Keratinocyte (primary cell): ENCODE measurements around the gene HOMER1. TPM values are rescaled to one million over a fixed set of nuclear protein-coding genes. Genes with fewer than 3 reads are reported as not detected.

Source experiments
- DNase-seq: peaks from one replicate; pipeline ENCODE4 v3.0.0-alpha.2; 2011; ENCODE audit warnings: low read depth, missing footprints, low spot score
- FAIRE-seq: peaks from 2 replicates; lab custom pipeline; 2011; peaks lifted over from hg19 to GRCh38; lab: Jason Lieb, UNC
- H2AFZ ChIP-seq: 2 replicates; pipeline ENCODE4 v1.6.0; 2012; ENCODE audit warnings: low read length, control low read depth, inconsistent platforms; ENCODE audit not compliant: control insufficient read depth
- H3K27ac ChIP-seq: 2 replicates; pipeline ENCODE4 v1.5.1; 2011; ENCODE audit warnings: low read length; ENCODE audit not compliant: control insufficient read depth, insufficient read depth
- H3K27me3 ChIP-seq: 3 replicates; pipeline ENCODE4 v1.6.0; 2011; ENCODE audit warnings: low read length; ENCODE audit not compliant: control insufficient read depth, insufficient read depth; ENCODE audit errors: extremely low read depth
- H3K36me3 ChIP-seq, 2 experiments: 2 replicates in 1 of 2; 3 replicates in 1 of 2; pipeline ENCODE4 v1.5.1; 2011; ENCODE audit warnings: low read length in 2 of 2, mild to moderate bottlenecking in 1 of 2; ENCODE audit not compliant: control insufficient read depth in 2 of 2, insufficient read depth in 2 of 2; ENCODE audit errors: extremely low read depth in 1 of 2
- H3K4me1 ChIP-seq: 3 replicates; pipeline ENCODE4 v1.5.1; 2011; ENCODE audit warnings: low read length; ENCODE audit not compliant: control insufficient read depth, insufficient read depth; ENCODE audit errors: extremely low read depth
- H3K4me2 ChIP-seq: 3 replicates; pipeline ENCODE4 v1.6.0; 2011; ENCODE audit warnings: low read depth, low read length; ENCODE audit not compliant: control insufficient read depth, insufficient read depth; ENCODE audit errors: extremely low read depth
- H3K4me3 ChIP-seq, 3 experiments: fragments of 200-600 bp in 1 of 3; sonication (generic) in 1 of 3; 2 replicates in 2 of 3; 3 replicates in 1 of 3; pipeline ENCODE4 v1.5.1; 2011 to 2016; ENCODE audit warnings: low read length in 3 of 3, mild to moderate bottlenecking in 3 of 3, control low read depth in 2 of 3, inconsistent platforms in 1 of 3, low read depth in 1 of 3, mixed read lengths in 1 of 3, mixed run types in 1 of 3, moderate library complexity in 1 of 3; ENCODE audit not compliant: control insufficient read depth in 2 of 3, insufficient read depth in 2 of 3; ENCODE audit errors: extremely low read depth in 1 of 3
- H3K79me2 ChIP-seq: 2 replicates; pipeline ENCODE4 v1.6.0; 2012; ENCODE audit warnings: low read length; ENCODE audit not compliant: control insufficient read depth, insufficient read depth
- H3K9ac ChIP-seq: 3 replicates; pipeline ENCODE4 v1.6.0; 2011; ENCODE audit warnings: low read length; ENCODE audit not compliant: control insufficient read depth, insufficient read depth; ENCODE audit errors: extremely low read depth
- H3K9me1 ChIP-seq: 3 replicates; pipeline ENCODE4 v1.6.0; 2011; ENCODE audit warnings: low read length; ENCODE audit not compliant: control insufficient read depth, insufficient read depth; ENCODE audit errors: extremely low read depth
- H3K9me3 ChIP-seq: 2 replicates; pipeline ENCODE4 v1.5.1; 2012; ENCODE audit warnings: low read depth, low read length; ENCODE audit not compliant: control insufficient read depth
- H4K20me1 ChIP-seq: 3 replicates; pipeline ENCODE4 v1.6.0; 2011; ENCODE audit warnings: low read length; ENCODE audit not compliant: control insufficient read depth, insufficient read depth; ENCODE audit errors: extremely low read depth
- EZH2 ChIP-seq: IDR thresholded peaks from one replicate; pipeline ENCODE4 v1.6.1; 2012; ENCODE audit warnings: inconsistent platforms, mild to moderate bottlenecking, low read length, moderate library complexity
- dilution Hi-C: fragments of 300-500 bp; cut with MboI; formaldehyde crosslinking; loops from one replicate; pipeline ENCODE4 v1.7.0; 2020; ENCODE audit warnings: low sequenced_read_pairs; ENCODE audit not compliant: extremely low pct_ligation_motif_present
- polyA plus RNA-seq, 5 experiments: library from polyadenylated mRNA; depleted of rRNA in 3 of 5; stranded (reverse) in 3 of 5; stranded (forward) in 1 of 5; unstranded in 1 of 5; fragments of >200 nt; gene quantifications; 1 replicate in 1 of 5; 2 replicates in 3 of 5; 3 replicates in 1 of 5; pipeline versions ENCODE4 v1.2.1 to v1.2.3, GENCODE V29; 2011 to 2012; ENCODE audit warnings: missing spikeins in 2 of 5, low read depth in 1 of 5, low replicate concordance in 1 of 5
- TF ChIP-seq, protein P1 (sequence below), 3 experiments: IDR thresholded peaks in 1 of 3; conservative IDR thresholded peaks in 1 of 3; optimal IDR thresholded peaks in 1 of 3; 2 replicates in 2 of 3; 3 replicates in 1 of 3; pipeline versions ENCODE3 to v1.5.1; 2011; ENCODE audit warnings: low read length in 3 of 3, mild to moderate bottlenecking in 3 of 3, moderate library complexity in 2 of 3, control low read depth in 1 of 3, inconsistent platforms in 1 of 3; ENCODE audit not compliant: insufficient read depth in 2 of 3; ENCODE audit errors: extremely low read depth in 1 of 3

The HOMER1 gene
- polyA plus RNA-seq, 1 donor (not counting 4 experiments of a cell fraction or from before 2014, with no cell fraction given) = 6.5 TPM

DNA sequence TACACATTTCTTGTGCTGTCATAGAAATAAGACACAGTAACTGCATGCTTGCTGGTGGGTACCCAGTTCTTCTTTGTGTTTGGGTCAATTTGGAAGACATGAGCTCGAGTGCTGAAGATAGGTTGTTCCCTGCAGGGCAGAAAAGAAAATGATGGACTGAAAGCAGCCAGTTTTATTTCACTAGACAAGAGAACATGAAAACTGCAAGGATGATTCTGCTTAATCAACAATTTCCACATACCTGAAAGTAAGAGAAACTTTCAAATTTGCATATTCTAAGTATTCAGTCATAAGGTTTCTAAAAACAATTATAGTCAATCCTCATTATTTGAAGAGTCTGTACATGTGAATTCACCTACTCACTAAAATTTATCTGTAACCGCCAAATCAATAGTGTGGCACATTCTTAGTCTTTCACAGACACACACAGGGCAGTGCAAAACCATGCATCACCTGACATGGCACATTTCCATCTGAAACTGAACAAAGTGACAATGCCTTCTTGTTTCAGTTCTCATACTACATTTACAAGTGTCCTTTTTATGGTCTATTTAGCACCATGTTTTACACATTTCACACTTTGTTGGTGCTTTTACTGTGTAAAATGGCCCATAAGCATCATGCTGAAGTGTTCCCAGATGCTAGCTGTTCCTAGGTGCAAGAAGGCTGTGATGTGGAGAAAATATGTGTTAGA, 56.9 kb downstream of the HOMER1 start:
- no peak for FAIRE-seq
- DNase-seq = no peak
- no peaks in the 10 kb centered on the region for H3K27me3 ChIP-seq
- no peak overlapping the region for H3K4me2 ChIP-seq
- H3K4me1 ChIP-seq = no peaks in the 10 kb centered on the region
- TF ChIP-seq, protein P1, sequence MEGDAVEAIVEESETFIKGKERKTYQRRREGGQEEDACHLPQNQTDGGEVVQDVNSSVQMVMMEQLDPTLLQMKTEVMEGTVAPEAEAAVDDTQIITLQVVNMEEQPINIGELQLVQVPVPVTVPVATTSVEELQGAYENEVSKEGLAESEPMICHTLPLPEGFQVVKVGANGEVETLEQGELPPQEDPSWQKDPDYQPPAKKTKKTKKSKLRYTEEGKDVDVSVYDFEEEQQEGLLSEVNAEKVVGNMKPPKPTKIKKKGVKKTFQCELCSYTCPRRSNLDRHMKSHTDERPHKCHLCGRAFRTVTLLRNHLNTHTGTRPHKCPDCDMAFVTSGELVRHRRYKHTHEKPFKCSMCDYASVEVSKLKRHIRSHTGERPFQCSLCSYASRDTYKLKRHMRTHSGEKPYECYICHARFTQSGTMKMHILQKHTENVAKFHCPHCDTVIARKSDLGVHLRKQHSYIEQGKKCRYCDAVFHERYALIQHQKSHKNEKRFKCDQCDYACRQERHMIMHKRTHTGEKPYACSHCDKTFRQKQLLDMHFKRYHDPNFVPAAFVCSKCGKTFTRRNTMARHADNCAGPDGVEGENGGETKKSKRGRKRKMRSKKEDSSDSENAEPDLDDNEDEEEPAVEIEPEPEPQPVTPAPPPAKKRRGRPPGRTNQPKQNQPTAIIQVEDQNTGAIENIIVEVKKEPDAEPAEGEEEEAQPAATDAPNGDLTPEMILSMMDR (optimal IDR thresholded peaks at IDR 0.05 in 1 of 3, IDR thresholded peaks at IDR 0.05 in 1 of 3, conservative IDR thresholded peaks at IDR 0.05 in 1 of 3; ENCODE audit: extremely low read depth in 1 of 3, insufficient read depth in 2 of 3, low read length in 3 of 3) = no peak
- TF ChIP-seq EZH2 = no peak
- no peak overlapping the region for H3K27ac ChIP-seq
- H2AFZ ChIP-seq = no peak overlapping the region
- H3K36me3 ChIP-seq = no peaks in the 10 kb centered on the region
- no peaks in the 10 kb centered on the region for H3K9me1 ChIP-seq
- H3K79me2 ChIP-seq = no peaks in the 10 kb centered on the region
- no peak overlapping the region for H3K9ac ChIP-seq
- no peaks in the 10 kb centered on the region for H4K20me1 ChIP-seq
- dilution Hi-C loops = no loop called here
- no peaks in the 10 kb centered on the region for H3K9me3 ChIP-seq
- no peak overlapping the region for H3K4me3 ChIP-seq

DNA sequence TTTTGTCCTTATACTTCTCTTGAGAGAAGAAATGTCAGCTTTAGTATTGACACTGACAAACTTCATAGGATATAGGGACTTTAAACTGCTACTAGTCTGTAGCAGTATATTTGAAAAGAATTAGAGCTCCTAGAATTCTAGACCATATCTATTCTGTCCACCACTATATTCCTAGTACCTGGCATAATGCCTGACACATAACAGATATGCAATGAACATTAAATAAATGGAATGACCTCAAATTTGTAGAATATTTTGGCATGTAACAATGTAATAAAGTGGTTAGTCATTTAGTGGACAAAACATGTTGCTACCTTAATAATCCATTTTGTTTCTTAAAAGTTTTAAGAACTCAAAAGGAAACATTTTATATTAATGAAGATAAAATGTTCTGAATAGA, 57.5 kb downstream of the HOMER1 start:
- Histone ChIP-seq H3K27me3 (no peaks in the 10 kb centered on the region), H3K27ac (no peak overlapping the region), H3K4me1 (no peaks in the 10 kb centered on the region), H3K9me1 (no peaks in the 10 kb centered on the region), H3K36me3 (no peaks in the 10 kb centered on the region), H4K20me1 (no peaks in the 10 kb centered on the region), H3K79me2 (no peaks in the 10 kb centered on the region), H3K9me3 (no peaks in the 10 kb centered on the region), H3K9ac (no peak overlapping the region), H3K4me2 (no peak overlapping the region), H3K4me3 (no peak overlapping the region), H2AFZ (no peak overlapping the region)
- dilution Hi-C loops = no loop called here
- TF ChIP-seq, protein P1 (optimal IDR thresholded peaks at IDR 0.05 in 1 of 3, IDR thresholded peaks at IDR 0.05 in 1 of 3, conservative IDR thresholded peaks at IDR 0.05 in 1 of 3; ENCODE audit: extremely low read depth in 1 of 3, insufficient read depth in 2 of 3, low read length in 3 of 3) = no peak
- TF ChIP-seq EZH2 = no peak
- no peak for FAIRE-seq
- no peak for DNase-seq
